SK-N-SH treated with all-trans-retinoic acid at 6 μM for 48 hours (cell line): Measurements from ENCODE around the gene KIF26A.

Experiments
- CSDC2 ChIP-seq: fragments of 250-450 bp; sonication (Bioruptor Pico); IDR thresholded peaks from 2 replicates; pipeline ENCODE4 v1.5.0; 2020; ENCODE audit warnings: mild to moderate bottlenecking, moderate library complexity
- PATZ1 ChIP-seq: fragments of 250-450 bp; sonication (Bioruptor Pico); IDR thresholded peaks from 2 replicates; pipeline ENCODE4 v1.8.0; 2020; ENCODE audit warnings: mild to moderate bottlenecking, moderate library complexity, borderline replicate concordance
- POU6F1 ChIP-seq: fragments of 250-450 bp; sonication (Bioruptor Pico); IDR thresholded peaks from 2 replicates; pipeline ENCODE4 v1.8.0; 2021; ENCODE audit warnings: low read depth, mild to moderate bottlenecking, moderate library complexity, borderline replicate concordance
- PPARA ChIP-seq: fragments of 250-450 bp; sonication (Bioruptor Pico); IDR thresholded peaks from 2 replicates; pipeline ENCODE4 v1.5.0; 2020; ENCODE audit warnings: mild to moderate bottlenecking, borderline replicate concordance
- TOX ChIP-seq: fragments of 250-450 bp; sonication (Bioruptor Pico); IDR thresholded peaks from 2 replicates; pipeline ENCODE4 v1.8.0; 2021; ENCODE audit warnings: mild to moderate bottlenecking, moderate library complexity, borderline replicate concordance
- ZFP30 ChIP-seq: fragments of 450-650 bp; formaldehyde crosslinking; IDR thresholded peaks from 2 replicates; pipeline ENCODE4 v1.5.0; 2022; ENCODE audit warnings: mild to moderate bottlenecking, moderate library complexity

- TF ChIP-seq POU6F1 (CRISPR knock-in tag) (no peak), CSDC2 (CRISPR knock-in tag) (no peak), PATZ1 (CRISPR knock-in tag) (no peak), TOX (CRISPR knock-in tag) (no peak), ZFP30 (CRISPR knock-in tag) (no peak), PPARA (no peak)
Measured at GRCh38 chr14:104205781-104206180, 67.4 kb downstream of the KIF26A start.
